ENCODE measurements around the gene MEIS3.
"Not testable (repeated sequence)": the region's sequence is repeated elsewhere in the genome, so short reads cannot be mapped to it uniquely, and the experiment has no call there.

MEIS3 gene

DNA sequence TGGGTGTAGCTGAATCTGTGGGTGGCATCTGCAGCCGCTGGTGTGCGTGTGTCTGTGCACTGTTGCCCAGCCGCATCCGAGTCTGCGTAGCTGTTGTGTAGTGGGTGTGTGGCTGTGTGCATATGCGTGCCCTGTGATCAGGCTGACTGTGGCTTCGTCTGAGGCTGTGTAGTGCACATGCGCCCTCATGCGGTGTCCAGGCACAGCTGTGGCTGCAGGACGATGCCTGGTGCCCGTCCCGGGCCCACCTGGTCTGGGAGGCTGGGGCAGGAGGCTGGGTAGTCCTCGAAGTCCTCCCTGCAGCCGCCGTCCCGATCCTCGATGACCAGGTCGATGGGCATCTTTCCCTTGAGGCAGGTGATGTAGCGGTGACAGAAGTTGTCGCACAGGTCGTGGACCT lies 4.9 kb downstream of the MEIS3 start:
- DNase-seq, result no peak

DNA sequence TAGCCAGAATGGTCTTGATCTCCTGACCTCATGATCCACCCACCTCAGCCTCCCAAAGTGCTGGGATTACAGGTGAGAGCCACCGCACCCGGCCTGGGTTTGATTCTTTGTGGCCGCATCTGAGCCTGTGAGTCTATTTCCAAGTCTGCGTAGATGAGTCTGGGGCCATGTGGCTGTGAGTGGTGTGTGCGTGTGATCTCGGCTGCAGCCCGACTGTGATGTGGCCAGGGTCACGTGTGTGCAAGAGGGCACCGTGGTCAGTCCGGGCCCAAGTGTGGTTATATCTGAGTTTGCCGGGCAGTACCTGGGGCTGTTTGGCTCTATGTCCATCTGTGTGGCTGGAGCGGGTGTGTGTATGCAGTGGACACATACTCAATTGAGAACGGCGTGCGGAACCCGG lies 5.4 kb downstream of the MEIS3 start:
- DNase-seq, result no peak

DNA sequence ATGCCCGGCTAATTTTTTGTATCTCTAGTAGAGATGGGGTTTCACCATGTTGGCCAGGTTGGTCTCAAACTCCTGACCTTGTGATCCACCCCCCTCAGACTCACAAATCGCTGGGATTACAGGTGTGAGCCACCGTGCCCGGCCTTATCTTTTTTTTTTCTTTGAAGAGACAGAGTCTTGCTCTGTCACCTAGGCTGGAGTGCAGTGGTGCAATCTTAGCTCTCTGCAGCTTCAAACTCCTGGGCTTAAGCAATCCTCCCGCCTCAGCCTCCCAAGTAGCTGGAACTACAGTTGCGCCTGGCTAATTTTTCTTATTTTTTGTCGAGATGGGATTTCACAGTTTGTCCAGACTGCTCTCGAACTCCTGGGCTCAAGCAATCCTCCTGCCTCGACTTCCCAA lies 7.6 kb downstream of the MEIS3 start:
- not testable (repeated sequence) for DNase-seq

DNA sequence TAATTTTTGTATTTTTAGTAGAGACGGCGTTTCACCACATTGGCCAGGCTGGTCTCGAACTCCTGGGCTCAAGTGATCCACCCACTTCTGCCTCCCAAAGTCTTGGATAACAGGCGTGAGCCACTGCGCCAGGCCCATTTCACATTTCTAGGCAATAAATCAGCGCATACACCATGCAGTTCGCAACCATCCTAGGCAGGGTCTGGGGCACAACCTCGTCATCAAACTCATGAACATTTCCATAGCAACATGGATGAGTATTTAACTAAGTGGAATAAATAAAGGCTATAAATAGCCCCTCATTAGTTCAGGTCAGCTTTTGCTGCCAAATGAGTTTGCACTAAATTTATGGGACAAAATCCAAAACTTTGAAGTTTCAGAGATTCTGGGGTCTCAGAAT lies 8.2 kb downstream of the MEIS3 start:
- no peak for DNase-seq

DNA sequence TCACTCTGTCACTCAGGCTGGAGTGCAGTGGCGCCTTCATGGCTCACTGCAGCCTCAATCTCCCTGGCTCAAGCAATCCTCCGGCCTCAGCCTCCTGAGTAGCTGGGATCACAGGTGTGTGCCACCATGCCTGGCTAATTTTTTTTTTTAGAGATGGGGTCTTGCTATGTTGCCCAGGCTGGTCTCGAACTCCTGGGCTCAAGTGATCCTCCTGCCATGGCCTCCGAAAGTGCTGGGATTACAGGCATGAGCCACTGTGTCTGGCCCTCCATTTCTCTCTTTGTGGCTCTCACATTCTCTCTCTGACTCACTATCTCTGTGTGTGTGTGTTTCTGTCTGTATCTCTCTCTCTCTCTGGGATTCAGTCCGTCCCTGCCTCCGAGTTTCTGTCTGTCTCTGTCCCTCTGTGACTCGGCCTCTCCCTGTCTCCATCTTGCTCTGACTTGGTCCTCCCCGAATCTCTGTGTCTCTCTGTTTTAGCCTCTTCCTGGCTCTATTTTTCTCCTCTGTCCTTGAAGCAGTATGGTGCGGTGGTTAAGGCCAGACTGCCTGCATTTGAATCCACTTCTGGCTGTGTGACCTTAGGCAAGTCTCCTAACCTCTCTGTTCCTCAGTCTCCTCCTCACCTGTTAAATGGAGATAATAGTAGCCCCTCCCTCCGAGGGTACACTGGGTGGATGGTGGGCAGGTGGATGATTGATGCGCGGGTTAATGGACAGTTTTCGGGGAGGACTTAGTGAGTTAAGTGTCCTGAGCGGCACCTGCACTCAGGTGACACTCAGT lies 11.0 kb downstream of the MEIS3 start:
- DNase-seq, result no peak

DNA sequence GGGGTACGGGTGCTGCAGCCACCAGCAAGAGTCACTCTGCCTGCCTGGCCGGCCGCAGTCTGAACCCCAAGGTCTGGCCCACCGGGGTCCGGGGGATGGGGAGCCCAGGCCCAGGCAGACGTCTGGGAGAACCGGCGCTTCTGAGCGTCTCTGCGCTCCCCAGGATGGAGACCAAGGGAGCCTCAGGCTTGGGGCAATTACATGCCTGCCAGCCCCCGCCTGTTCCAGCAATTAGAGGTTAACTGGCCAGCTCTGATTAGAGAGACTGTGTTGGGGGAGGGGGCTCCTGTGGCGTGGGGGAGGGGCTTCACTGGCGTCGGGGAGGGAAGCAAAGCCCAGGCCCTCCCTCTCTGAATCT lies 11.9 kb downstream of the MEIS3 start:
- DNase-seq, result no peak

DNA sequence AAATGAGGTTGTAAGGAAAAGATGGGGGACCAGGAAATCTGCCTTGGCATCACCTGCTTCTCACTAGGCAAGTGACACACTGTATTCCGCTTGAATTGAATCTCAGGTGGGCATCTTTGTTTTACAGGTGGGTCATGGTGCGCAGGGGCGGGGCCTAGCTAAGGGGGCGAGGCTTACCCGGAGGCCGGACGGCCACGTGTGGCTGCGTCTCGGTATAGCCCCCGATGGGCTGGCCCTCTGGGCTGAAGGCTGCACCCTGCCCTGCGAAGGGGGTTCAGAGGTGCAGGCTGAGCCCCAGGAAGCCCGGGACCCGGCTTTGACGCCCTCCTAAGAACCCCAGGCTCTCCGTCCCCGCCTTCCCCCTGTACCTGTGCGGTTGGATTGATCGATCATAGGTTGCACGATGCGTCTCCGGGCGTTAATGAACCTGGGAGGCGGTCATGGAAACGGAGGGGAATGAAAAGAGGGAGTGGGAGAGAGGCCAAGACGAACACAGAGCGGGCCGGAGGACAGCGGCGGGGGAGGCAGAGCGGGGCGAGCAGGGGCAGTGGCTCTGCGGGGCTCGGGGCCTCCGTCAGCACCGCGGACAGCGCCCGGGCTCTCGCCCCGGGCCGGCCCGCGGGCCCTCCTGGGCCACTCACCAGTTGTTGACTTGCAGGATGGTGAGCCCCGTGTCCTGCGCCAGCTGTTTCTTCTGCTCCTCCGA lies 12.5 kb downstream of the MEIS3 start:
- DNase-seq, result no peak

DNA sequence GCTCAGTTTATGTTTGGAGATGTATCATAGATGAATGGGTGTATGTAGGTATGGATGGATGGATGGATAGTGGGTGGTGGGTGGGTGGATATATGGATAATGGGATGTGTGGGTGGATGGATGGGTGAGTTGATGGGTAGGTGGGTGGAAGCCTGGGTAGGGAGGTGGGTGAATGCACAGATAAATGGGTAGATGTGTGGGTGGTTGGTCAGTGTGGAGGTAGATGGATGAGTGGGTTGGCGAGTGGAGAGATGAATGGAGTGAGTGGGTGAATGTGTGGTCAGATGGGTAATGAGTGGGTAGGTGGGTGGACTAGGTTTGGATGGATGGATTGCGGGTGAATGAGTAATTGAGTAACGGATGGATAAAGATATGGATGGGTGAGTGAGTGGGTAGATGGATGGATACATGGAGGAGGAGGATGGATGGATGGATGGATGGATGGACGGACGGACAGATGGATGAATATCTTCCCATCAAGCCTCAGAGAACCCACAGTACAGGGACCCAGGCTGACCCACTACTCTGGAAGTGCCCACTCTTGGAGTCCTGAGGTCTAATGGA lies 13.4 kb downstream of the MEIS3 start:
- no peak for DNase-seq

DNA sequence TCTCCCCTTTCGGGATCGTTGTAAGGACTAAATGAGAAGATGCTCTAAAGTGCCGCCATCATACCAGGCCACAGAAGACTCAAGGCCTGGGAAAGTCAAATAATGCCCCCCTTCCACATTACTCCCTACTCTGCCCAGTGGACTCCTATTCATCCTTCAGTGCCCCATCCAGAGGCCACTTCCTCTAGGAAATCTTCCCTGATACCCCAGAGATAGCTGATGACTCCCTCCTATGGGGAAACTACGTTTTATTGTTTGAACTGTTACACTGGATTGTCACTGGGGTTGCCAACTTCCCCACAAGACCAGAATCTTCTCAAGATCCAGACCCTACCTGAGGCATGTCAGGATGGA lies 14.2 kb downstream of the MEIS3 start:
- DNase-seq, result no peak

DNA sequence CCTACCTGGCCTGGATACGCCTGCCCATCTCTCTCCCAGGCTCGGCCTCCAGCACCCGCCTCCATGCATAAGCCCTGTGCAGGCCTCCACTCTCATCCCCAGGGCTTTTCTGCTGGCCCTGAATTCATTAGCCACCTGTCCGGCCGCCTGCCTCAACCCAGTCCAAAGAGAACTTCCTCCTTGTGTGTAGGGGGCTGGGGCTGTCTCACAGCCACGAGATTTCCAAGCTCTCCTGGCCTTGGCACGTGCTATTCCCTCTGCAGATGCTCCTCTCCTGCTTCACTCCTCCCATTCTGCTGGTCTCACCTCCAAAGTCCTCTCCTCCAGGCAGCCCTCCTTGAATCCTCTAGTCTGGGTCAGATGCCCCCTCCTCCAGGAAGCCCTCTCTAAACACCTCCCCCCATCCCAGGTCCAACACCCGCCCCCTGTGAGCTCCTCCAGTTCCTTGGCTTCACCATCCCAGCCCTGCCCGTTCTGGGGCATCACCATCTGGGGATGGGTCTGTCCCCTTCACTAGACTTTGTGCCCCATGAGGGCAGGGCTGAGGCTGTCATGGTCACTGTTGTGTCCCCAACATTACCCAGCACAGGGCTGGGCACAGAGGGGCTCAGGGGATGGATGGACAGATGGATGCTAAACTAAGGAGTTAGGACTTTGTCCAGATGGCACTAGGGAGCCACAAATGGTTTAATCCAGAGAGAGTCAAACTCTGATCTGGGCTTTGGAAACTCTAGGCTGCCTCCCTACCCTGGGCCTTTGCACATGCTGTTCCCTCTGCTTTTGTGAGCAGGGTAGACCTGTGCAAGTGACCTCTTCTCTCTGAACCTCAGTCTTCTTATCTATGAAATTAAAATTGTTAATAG lies 14.8 kb downstream of the MEIS3 start:
- DNase-seq, result no peak

DNA sequence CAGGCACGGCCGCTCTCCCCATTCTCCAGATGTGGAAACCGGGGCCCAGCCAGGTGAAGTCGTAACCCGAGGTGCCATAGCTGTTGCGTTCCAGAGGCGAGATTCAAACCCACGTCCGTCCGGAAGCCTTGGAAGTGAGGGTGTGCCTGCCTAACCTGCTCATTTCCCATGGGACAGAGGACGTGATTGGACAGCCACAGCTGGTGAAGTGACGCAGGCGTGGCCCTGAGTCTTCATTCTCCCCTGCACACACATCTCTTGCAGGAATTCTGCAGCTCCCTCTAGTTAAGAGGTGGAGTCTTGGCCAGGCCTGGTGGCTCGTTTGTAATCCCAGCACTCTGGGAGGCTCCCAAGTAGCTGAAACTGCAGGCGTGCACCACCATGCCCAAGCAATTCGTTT lies 16.8 kb downstream of the MEIS3 start:
- no peak for DNase-seq

DNA sequence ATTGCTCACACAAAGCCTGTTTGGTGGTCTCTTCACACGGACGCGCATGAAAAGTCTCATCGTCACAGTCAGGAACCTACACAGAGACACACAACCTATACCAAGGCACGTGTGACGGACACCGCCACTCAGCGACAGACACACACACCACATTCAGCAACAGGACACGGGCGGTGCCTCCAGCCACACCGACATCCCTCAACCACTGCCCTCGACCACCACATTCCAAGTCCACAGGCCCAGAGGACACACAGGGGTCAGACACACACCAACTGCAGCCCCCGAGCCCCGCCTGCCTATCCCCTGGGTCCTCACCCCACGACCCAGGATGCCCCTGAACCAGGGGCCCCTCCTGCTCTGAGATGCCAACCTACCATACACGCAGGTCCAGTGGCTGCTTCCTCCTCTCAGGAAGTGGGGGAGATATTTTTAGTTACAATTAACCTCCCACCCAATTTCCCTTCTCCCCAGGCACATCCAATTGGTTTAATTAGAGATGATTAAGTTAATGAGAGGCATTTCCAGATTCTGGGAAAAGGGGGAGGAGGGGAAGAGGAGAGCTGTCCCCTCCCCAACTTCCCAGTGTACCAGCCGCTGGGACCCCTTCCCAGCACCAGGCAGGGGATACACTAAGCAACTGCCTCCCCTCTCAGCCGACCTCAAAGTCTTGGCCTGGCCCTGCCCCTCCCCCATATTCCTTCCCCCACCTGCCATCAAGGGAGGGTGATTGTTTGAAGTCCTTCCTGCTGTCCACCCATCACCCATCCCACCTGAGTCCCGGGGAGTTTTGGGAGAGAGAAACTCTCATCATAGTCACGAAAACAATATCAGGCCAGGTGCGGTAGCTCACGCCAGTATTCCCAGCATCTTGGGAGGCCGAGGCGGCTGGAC lies 20.4 kb downstream of the MEIS3 start:
- no peak for DNase-seq

DNA sequence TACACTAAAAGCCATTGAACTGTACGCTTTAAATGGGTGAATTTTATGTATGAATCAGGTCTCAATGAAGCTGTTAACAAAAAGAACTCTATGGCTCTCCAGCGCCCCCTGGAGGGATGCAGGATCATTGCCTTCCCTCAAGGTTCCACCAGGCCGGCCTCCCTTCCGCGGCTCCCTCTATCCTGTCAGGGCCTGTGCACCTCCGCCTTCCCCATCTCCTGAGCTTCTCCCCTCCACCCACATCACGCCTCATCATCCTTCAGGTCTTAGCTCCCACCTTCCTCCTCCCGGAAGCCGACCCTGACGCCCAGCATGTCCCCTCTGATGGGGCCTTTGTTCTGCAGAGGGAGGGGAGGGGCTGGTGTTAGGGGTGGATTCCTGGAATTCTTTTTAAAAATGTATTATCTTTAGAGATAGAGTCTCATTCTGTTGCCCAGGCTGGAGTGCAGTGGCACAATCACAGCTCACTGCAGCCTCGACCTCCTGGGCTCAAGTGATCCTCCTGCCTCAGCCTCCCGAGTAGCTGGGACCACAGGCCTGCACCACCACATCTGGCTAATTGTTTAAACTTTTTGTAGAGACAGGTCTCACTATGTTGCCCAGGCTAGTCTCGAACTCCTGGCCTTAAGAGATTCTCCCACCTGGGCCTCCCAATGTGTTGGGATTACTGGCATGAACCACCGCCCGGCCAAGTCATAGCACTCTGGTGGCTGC lies 27.7 kb downstream of the MEIS3 start:
- DNase-seq, result peak; percentile 59 to 79 (median 68)

DNA sequence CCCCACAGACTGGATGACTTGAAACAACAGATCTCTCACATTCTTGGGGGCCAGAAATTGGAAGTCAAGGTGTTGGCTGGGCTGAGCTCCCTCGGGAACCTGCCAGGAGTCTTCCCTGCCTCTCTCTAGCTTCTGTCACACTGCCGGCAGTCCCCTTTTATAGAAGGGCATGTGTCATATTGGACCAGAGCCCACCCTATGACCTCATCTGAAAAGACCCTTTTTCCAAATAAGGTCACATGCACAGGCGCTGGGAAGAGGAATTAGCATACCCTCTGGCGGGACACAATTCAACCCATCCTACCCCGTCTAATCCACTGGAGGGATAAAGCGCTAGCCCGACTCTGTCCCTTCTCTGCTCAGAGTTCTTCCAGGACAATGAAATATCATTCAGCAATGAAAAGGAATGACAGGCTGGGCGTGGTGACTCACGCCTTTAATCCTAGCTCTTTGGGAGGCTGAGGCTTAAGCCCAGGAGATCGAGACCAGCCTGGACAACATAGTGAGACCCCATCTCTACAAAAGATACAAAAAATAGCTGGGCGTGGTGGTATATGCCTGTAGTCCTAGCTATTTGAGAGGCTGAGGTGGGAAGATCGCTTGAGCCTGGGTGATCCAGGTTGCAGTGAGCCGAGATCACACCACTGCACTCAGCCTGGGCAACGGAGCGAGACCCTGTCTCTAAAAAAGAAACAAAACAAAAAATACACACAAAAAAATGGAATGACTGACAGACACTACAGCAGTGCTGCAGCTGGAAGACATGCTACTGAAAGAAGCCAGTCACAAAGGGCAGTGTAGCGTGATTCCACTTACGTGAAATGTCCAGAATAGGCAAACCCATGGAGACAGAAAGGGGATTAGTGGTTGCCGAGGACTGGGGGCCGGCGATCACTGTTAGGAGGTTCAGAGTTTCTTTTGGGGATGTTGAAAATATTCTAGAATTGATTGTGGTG lies 28.5 kb downstream of the MEIS3 start:
- DNase-seq, result no peak

DNA sequence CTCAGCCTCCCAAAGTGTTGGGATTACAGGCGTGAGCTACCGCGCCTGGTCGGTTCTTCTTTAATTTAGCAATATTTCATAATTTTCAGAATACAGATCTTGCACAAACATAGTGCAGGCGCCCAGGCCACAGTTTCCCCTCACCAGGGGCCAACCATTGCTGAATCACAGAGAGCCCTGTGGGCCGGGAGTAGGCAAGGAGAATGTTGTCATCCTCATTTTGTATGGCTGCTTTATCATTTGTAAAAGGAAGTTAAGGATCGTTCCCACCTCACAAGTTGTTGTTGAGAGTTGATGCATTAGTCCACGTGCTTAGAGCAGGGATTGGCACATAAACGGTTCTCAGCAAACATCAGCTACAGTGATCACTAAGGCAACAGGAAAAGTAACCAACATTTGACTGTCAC lies 30.2 kb downstream of the MEIS3 start:
- DNase-seq, result no peak

DNA sequence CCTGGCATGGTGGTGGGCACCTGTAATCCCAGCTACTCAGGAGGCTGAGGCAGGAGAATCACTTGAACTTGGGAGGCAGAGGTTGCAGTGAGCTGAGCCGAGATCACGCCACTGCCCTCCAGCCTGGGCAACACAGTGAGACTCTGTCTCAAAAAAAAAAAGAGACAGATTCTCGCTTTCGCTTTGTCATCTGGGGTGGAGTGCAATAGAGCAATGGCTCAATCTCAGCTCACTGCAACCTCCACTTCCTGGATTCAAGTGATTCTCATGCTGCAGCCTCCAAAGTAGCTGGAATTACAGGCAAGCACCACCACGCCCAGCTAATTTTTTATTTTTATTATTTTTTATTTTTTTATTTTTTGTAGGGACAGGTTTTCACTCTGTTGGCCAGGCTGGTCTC lies 30.6 kb downstream of the MEIS3 start:
- peak in 1 of 5 donors; percentile 20 for DNase-seq

DNA sequence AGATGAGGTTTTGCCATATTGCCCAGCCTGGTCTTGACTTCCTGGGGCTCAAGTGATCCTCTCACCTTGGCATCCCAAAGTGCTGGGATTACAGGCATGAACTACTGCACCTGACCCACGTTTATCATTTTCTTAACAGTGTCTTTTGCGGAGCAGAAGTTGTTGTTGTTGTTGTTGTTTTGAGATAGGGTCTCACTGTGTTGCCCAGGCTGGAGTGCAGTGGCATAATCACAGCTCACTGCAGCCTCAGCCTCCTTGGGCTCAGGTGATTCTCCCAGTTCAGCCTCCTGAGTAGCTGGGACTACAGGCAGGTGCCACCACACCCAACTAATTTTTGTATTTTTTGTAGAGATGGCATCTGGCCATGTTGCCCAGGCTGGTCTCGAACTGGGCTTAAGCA lies 31.7 kb downstream of the MEIS3 start:
- DNase-seq, result not testable (repeated sequence)

DNA sequence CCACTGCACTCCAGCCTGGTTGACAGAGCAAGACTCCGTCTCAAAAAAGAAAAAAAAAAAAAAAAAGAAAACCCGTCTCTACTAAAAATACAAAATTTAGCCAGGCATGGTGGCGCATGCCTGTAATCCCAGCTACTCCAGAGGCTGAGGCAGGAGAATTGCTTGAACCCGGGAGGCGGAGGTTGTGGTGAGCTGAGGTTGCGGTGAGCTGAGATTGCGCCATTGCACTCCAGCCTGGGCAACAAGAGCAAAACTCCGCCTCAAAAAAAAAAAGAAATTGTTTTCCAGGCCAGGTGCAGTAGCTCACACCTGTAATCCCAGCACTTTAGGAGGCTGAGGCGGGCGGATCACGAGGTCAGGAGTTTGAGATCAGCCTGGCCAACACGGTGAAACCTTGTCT lies 32.7 kb downstream of the MEIS3 start:
- not testable (repeated sequence) for DNase-seq

DNA sequence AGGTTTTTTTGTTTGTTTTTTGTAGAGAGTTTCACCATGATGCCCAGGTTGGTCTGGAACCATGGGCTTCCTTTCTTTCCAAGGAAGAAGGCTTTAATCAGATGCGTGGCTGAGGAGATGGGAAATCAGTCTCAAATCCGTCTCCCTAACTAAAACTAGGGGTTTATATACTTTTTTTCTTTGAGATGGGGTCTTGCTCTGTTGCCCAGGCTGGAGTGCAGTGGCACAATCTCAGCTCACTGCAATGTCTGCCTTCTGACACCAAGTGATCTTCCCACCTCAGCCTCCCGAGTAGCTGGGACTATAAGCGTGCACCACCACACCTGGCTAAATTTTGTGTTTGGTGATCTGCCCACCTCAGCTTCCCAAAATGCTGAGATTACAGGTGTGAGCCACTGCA lies 34.8 kb downstream of the MEIS3 start:
- not testable (repeated sequence) for DNase-seq

DNA sequence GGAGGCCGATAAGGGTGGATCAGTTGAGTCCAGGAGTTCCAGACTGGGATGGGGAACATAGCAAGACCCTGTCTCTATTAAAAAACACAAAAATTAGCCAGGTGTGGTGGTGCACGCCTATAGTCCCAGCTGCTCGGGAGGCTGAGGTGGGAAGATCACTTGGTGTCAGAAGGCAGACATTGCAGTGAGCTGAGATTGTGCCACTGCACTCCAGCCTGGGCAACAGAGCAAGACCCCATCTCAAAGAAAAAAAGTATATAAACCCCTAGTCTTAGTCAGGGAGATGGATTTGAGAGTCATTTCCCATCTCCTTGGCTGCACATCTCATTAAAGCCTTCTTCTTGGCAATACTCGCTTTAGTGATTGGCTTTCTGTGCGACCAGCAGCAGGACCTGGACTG lies 35.4 kb downstream of the MEIS3 start:
- DNase-seq, result not testable (repeated sequence)

Measured in T-helper 1 cell (primary cell).